ENCODE measurements around the gene KLK5.

GRCh38 chr19:50947123-50947522 is 5.7 kb downstream of the KLK5 start:
- TF ChIP-seq CTCF (IDR thresholded peaks at IDR 0.05): no peak
- no peak for TF ChIP-seq POLR2A (IDR thresholded peaks at IDR 0.05)
